Activated T-helper 1 cell treated with anti-CD3 and anti-CD28 coated beads, Interleukin-12 subunit alpha, Interleukin-12 subunit beta, Interleukin-2, Interleukin-4 antibody, amounts not matched to agents 30 ng/mL and 10 ng/mL and 1 ng/mL, durations not matched to agents 14 hours and 24 hours and 36 hours (primary cell): ENCODE results near the gene ZFYVE19. TPM values are rescaled to one million over a fixed set of nuclear protein-coding genes. Genes with fewer than 3 reads are reported as not detected.

Experiments used
- total RNA-seq: library from RNA; stranded (reverse); gene quantifications from 2 replicates; pipeline ENCODE4 v1.2.3, GENCODE V29; 2022

The ZFYVE19 gene
- total RNA-seq, 1 donor from 2014 or later, result 38.6 TPM

Other genes with a start within 250 kb of the ZFYVE19 start
- gene CCDC32, start 242.0 kb upstream of the ZFYVE19 start, total RNA-seq, result 28.4 and 36.9 TPM in 2 replicates
- 19.5 and 22.6 TPM in 2 replicates for gene RPUSD2, start 237.8 kb upstream of the ZFYVE19 start, total RNA-seq
- gene KNL1, start 212.8 kb upstream of the ZFYVE19 start, total RNA-seq, result 21.6 and 22.4 TPM in 2 replicates
- gene RAD51, start 111.9 kb upstream of the ZFYVE19 start, total RNA-seq, result 62.0 and 62.4 TPM in 2 replicates
- 39.0 and 42.2 TPM in 2 replicates for gene RMDN3, start 51.8 kb upstream of the ZFYVE19 start, total RNA-seq
- 31.3 and 35.7 TPM in 2 replicates for gene GCHFR, start 43.0 kb upstream of the ZFYVE19 start, total RNA-seq
- gene C15orf62, start 37.1 kb upstream of the ZFYVE19 start, total RNA-seq, result 0.36 and 0.37 TPM in 2 replicates
- 52.5 and 54.1 TPM in 2 replicates for gene DNAJC17, start 384 bp downstream of the ZFYVE19 start, total RNA-seq
- not detected in 2 replicates for gene PPP1R14D, start 21.6 kb downstream of the ZFYVE19 start, total RNA-seq
- 11.0 and 12.4 TPM in 2 replicates for gene SPINT1, start 37.0 kb downstream of the ZFYVE19 start, total RNA-seq
- 1.3 and 1.6 TPM in 2 replicates for gene RHOV, start 67.1 kb downstream of the ZFYVE19 start, total RNA-seq
- 15.0 and 16.7 TPM in 2 replicates for gene VPS18, start 87.4 kb downstream of the ZFYVE19 start, total RNA-seq
- gene DLL4, start 122.3 kb downstream of the ZFYVE19 start, total RNA-seq, result 0.29 and 0.36 TPM in 2 replicates
- 11.7 and 12.4 TPM in 2 replicates for gene CHAC1, start 146.4 kb downstream of the ZFYVE19 start, total RNA-seq